SK-N-SH (cell line): Measurements from ENCODE around the gene ZFHX3. TPM values are rescaled to one million over a fixed set of nuclear protein-coding genes. Genes with fewer than 3 reads are reported as not detected.

Source experiments
- CTCF ChIA-PET: fragments of 300-600, 350-600 bp; formaldehyde crosslinking; extraction: SDS; loops from one replicate; lab custom pipeline; 2021; lab: Yijun Ruan, JAX
- POLR2A ChIA-PET: fragments of 350-600 bp; sonication (Branson Sonifier 250); formaldehyde crosslinking; extraction: SDS; loops from one replicate; lab custom pipeline; 2020; ENCODE audit warnings: antibody characterized with exemption, inconsistent platforms; lab: Yijun Ruan, JAX
- DNase-seq: peaks from one replicate; pipeline ENCODE4 v3.0.0; 2012
- H2AFZ ChIP-seq: fragments of 200-600 bp; sonication (generic); 2 replicates; pipeline ENCODE4 v1.8.1; 2016; ENCODE audit warnings: antibody characterized with exemption, mild to moderate bottlenecking, low read depth
- H3F3A ChIP-seq: fragments of 200-600 bp; sonication (generic); replicated peaks from 2 replicates; pipeline ENCODE3; 2016; ENCODE audit warnings: antibody characterized with exemption, mild to moderate bottlenecking; ENCODE audit not compliant: insufficient read depth
- H3K27ac ChIP-seq, 2 experiments: fragments of 200-500 bp in 1 of 2; fragments of 200-600 bp in 1 of 2; sonication (Bioruptor generic) in 1 of 2; sonication (generic), shearing (Covaris generic) in 1 of 2; 2 replicates each; pipeline versions ENCODE4 v1.5.1 to v1.6.1; 2014 to 2016; ENCODE audit warnings: low read depth in 2 of 2, inconsistent platforms in 1 of 2, low read length in 1 of 2, mild to moderate bottlenecking in 1 of 2, mixed read lengths in 1 of 2
- H3K27me3 ChIP-seq: fragments of 200-600 bp; sonication (generic), shearing (Covaris generic); 2 replicates; pipeline ENCODE4 v1.6.1; 2016; ENCODE audit warnings: mixed run types; ENCODE audit not compliant: insufficient read depth
- H3K36me3 ChIP-seq, 2 experiments: fragments of 200-500 bp in 1 of 2; fragments of 200-600 bp in 1 of 2; sonication (Bioruptor generic) in 1 of 2; sonication (generic) in 1 of 2; replicated peaks in 1 of 2; 2 replicates each; pipeline versions ENCODE3 to v1.5.1; 2014 to 2016; ENCODE audit warnings: low read length in 1 of 2, mild to moderate bottlenecking in 1 of 2; ENCODE audit not compliant: insufficient read depth in 2 of 2, control insufficient read depth in 1 of 2
- H3K4me1 ChIP-seq, 2 experiments: fragments of 200-500 bp in 1 of 2; fragments of 200-600 bp in 1 of 2; sonication (Bioruptor generic) in 1 of 2; sonication (generic), shearing (Covaris generic) in 1 of 2; 2 replicates each; pipeline versions ENCODE4 v1.5.1 to v1.6.1; 2014 to 2016; ENCODE audit warnings: low read depth in 1 of 2, low read length in 1 of 2, mixed run types in 1 of 2; ENCODE audit not compliant: insufficient read depth in 2 of 2, control insufficient read depth in 1 of 2
- H3K4me2 ChIP-seq: fragments of 200-600 bp; sonication (generic), shearing (Covaris generic); 2 replicates; pipeline ENCODE4 v1.6.1; 2017; ENCODE audit warnings: mixed run types
- H3K4me3 ChIP-seq, 2 experiments: fragments of 200-500 bp in 1 of 2; fragments of 200-600 bp in 1 of 2; sonication (Bioruptor generic) in 1 of 2; sonication (generic), shearing (Covaris generic) in 1 of 2; 2 replicates each; pipeline versions ENCODE4 v1.5.1 to v1.8.1; 2014 to 2016; ENCODE audit warnings: low read depth in 2 of 2, inconsistent platforms in 1 of 2, low read length in 1 of 2, mild to moderate bottlenecking in 1 of 2, mixed read lengths in 1 of 2, moderate library complexity in 1 of 2
- H3K79me2 ChIP-seq: fragments of 200-600 bp; sonication (generic); 2 replicates; pipeline ENCODE4 v1.8.1; 2017; ENCODE audit warnings: mild to moderate bottlenecking; ENCODE audit not compliant: insufficient read depth
- H3K9ac ChIP-seq: fragments of 200-600 bp; sonication (generic); 2 replicates; pipeline ENCODE4 v1.6.1; 2017; ENCODE audit warnings: mixed run types
- H3K9me2 ChIP-seq: fragments of 200-600 bp; sonication (generic); 2 replicates; pipeline ENCODE4 v1.6.1; 2017; ENCODE audit warnings: mixed run types
- H3K9me3 ChIP-seq: fragments of 200-600 bp; sonication (generic); 2 replicates; pipeline ENCODE4 v1.6.1; 2017; ENCODE audit warnings: mixed run types, mild to moderate bottlenecking, moderate library complexity
- H4K20me1 ChIP-seq: fragments of 200-600 bp; sonication (generic); 2 replicates; pipeline ENCODE4 v1.6.1; 2017; ENCODE audit warnings: mild to moderate bottlenecking, mixed run types; ENCODE audit not compliant: insufficient read depth
- CHD2 ChIP-seq: fragments of 150-350 bp; IDR thresholded peaks from 2 replicates; pipeline ENCODE4 v1.6.1; 2018; ENCODE audit warnings: low read length; ENCODE audit not compliant: partially characterized antibody
- CTCF ChIP-seq: fragments of 200-600 bp; sonication (generic); IDR thresholded peaks from 2 replicates; pipeline ENCODE4 v1.6.1; 2017; ENCODE audit warnings: antibody characterized with exemption, mild to moderate bottlenecking, moderate library complexity
- EP300 ChIP-seq, 2 experiments: IDR thresholded peaks; 2 replicates each; pipeline versions ENCODE4 v1.4.0 to v1.6.1; 2012; ENCODE audit warnings: borderline replicate concordance in 1 of 2, low read depth in 1 of 2, low read length in 1 of 2
- FOSL2 ChIP-seq: IDR thresholded peaks from 2 replicates; pipeline ENCODE4 v1.4.0; 2012; ENCODE audit warnings: low read depth, mild to moderate bottlenecking, moderate library complexity, borderline replicate concordance
- FOXJ3 ChIP-seq: sonication (generic); formaldehyde crosslinking; IDR thresholded peaks from 2 replicates; pipeline ENCODE4 v1.5.1; 2020; ENCODE audit warnings: mild to moderate bottlenecking, missing genetic modification reagents
- GATA2 ChIP-seq: sonication (generic); formaldehyde crosslinking; IDR thresholded peaks from 2 replicates; pipeline ENCODE4 v1.5.0; 2020; ENCODE audit warnings: mild to moderate bottlenecking, missing genetic modification reagents
- MXI1 ChIP-seq: IDR thresholded peaks from 2 replicates; pipeline ENCODE4 v1.6.1; 2012; ENCODE audit warnings: mild to moderate bottlenecking, low read depth, low read length, improper control_type of control experiment
- NFIC ChIP-seq: IDR thresholded peaks from 2 replicates; pipeline ENCODE4 v1.4.0; 2012; ENCODE audit warnings: borderline replicate concordance
- PBX3 ChIP-seq: IDR thresholded peaks from 2 replicates; pipeline ENCODE4; 2012
- POLR2AphosphoS5 ChIP-seq: IDR thresholded peaks from 2 replicates; pipeline ENCODE4 v1.6.1; 2012; ENCODE audit warnings: low read depth, low read length
- TEAD4 ChIP-seq: IDR thresholded peaks from 2 replicates; pipeline ENCODE4 v1.4.0; 2012; ENCODE audit warnings: mild to moderate bottlenecking, borderline replicate concordance; ENCODE audit not compliant: insufficient read depth
- WGBS: methylation state at CpG from one replicate; pipeline ENCODE4 v1.1.6; 2017; ENCODE audit warnings: low lambda C conversion rate; 5-methylcytosine and 5-hydroxymethylcytosine counted together
- polyA plus RNA-seq, 3 experiments: library from polyadenylated mRNA; depleted of rRNA; stranded (reverse); fragments of >200 nt; gene quantifications; 2 replicates each; pipeline ENCODE4 v1.2.3, GENCODE V29; 2012

ZFHX3 gene
- polyA plus RNA-seq, 1 of the 3 experiments (the other 2 are of a cell fraction), result 2.0 TPM

- no peak overlapping the region for H3K9ac ChIP-seq
- 0 out of 2 replicates have a peak overlapping the region, but pooled peaks have one; percentile 41 for H3K4me2 ChIP-seq
- no peaks in the 10 kb centered on the region for H3K9me3 ChIP-seq
- no peak overlapping the region for H2AFZ ChIP-seq
- 85% methylated on average over 6 of the region's 6 CpGs for WGBS
- ChIA-PET CTCF (interaction anchor here (1.0 to 1.6 kb wide), 3 partner anchors 11 to 212 kb away, joined by 3 to 6 read pairs (median 5); no protein-coding TSS in a partner anchor), POLR2A (no interaction called here)
- peak overlapping the region; percentile 4 to 42; a peak in 2 of 4 replicates for H3K27ac ChIP-seq
- H3K4me3 ChIP-seq, result no peak overlapping the region
- H3K4me1 ChIP-seq, result peaks cover 38 to 41% of the 10 kb centered on the region in 2 experiments
- no peak for TF ChIP-seq FOXJ3 (CRISPR knock-in tag)
- no peak for TF ChIP-seq CHD2
- 0 out of 2 replicates have a peak, but pooled peaks have one; percentile 30 for TF ChIP-seq MXI1
- H3K9me2 ChIP-seq, result no peaks in the 10 kb centered on the region
- peaks cover 96% of the 10 kb centered on the region for H3K79me2 ChIP-seq
- DNase-seq, result no peak
- H3F3A ChIP-seq, result no peaks in the 10 kb centered on the region
- peaks cover 33% of the 10 kb centered on the region for H4K20me1 ChIP-seq
- H3K36me3 ChIP-seq, result no peaks in the 10 kb centered on the region
- no peaks in the 10 kb centered on the region for H3K27me3 ChIP-seq
Observed at GRCh38 chr16:73043828-73044467, 4.0 kb downstream of the ZFHX3 start.

GRCh38 chr16:73042807-73043206, 5.1 kb downstream of the ZFHX3 start:
- no peak overlapping the region for H3K4me2 ChIP-seq
- no peaks in the 10 kb centered on the region for H3K9me3 ChIP-seq
- ChIA-PET POLR2A (no interaction called here), CTCF (interaction anchor here (1.0 to 1.2 kb wide), 2 partner anchors 13 to 211 kb away, joined by 3 to 5 read pairs; no protein-coding TSS in a partner anchor)
- peaks cover 99% of the 10 kb centered on the region for H3K79me2 ChIP-seq
- no peaks in the 10 kb centered on the region for H3F3A ChIP-seq
- no peak for DNase-seq
- TF ChIP-seq GATA2 (CRISPR knock-in tag) (no peak), NFIC (no peak), TEAD4 (no peak), POLR2AphosphoS5 (no peak), PBX3 (no peak), CTCF (no peak), FOSL2 (no peak), CHD2 (no peak), EP300 (IDR thresholded peaks at IDR 0.05; ENCODE audit: borderline replicate concordance in 1 of 2, low read depth in 1 of 2, low read length in 1 of 2) (no peak)
- H3K4me3 ChIP-seq, result no peak overlapping the region
- H3K9ac ChIP-seq, result no peak overlapping the region
- no peak overlapping the region for H2AFZ ChIP-seq
- whole genome bisulfite sequencing, result 92% methylated on average over 4 of the region's 4 CpGs
- peaks cover 37 to 44% of the 10 kb centered on the region in 2 experiments; a peak in 2 of 4 replicates for H3K4me1 ChIP-seq
- peaks cover 41% of the 10 kb centered on the region for H4K20me1 ChIP-seq
- H3K9me2 ChIP-seq, result no peaks in the 10 kb centered on the region
- no peaks in the 10 kb centered on the region for H3K36me3 ChIP-seq
- H3K27ac ChIP-seq, result no peak overlapping the region
- no peaks in the 10 kb centered on the region for H3K27me3 ChIP-seq
